HG02759 (cell line): ENCODE measurements around the gene CFL1.

ENCODE experiments used
- ATAC-seq: cut with Tn5 transposase; IDR thresholded peaks from one replicate; pipeline ENCODE4 v1.9.1; 2021; ENCODE audit warnings: mild to moderate bottlenecking, moderate library complexity; ENCODE audit not compliant: unreplicated experiment

The CFL1 gene

DNA sequence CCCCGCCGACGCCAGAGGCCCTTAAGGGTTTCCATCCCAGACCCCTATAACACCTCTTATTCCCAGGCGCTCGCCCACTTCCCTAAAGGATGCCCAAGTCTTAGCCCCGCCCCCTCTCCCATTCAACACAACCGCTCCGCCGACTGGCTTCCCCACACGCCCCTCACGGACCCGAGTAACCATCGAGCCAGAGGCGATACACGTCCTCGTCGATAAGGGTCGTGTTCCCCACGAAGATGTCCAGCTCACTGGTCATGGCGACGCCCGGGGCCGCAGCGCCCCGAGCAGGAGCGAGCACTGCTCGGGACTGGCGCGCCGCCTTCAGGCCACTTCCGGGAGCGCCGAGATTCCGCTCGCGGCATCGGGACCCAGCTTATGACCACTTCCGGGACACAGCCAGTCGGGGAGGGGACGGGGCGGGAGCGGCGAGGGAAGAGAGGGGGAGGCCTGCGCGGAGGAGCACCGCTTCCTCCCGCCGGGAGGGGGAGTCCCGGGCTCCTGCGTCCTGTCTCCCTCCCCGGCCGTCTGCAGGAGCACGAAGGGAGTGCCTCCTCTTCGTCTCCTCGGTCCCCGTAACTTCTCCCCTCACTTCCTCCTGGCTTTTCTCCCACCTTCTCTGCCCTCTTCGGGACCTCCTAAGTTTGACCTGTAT lies 30.3 kb upstream of the CFL1 start, which contains the start of gene FIBP:
FIBP (minus strand) TSS at position 309 of the 652 bp plus-strand sequence; CDS start at position 256, 53 bp downstream.
- peak; percentile 55 for ATAC-seq

- ATAC-seq: peak; percentile 3
Observed at GRCh38 chr11:65887723-65888162, 29.8 kb upstream of the CFL1 start.

DNA sequence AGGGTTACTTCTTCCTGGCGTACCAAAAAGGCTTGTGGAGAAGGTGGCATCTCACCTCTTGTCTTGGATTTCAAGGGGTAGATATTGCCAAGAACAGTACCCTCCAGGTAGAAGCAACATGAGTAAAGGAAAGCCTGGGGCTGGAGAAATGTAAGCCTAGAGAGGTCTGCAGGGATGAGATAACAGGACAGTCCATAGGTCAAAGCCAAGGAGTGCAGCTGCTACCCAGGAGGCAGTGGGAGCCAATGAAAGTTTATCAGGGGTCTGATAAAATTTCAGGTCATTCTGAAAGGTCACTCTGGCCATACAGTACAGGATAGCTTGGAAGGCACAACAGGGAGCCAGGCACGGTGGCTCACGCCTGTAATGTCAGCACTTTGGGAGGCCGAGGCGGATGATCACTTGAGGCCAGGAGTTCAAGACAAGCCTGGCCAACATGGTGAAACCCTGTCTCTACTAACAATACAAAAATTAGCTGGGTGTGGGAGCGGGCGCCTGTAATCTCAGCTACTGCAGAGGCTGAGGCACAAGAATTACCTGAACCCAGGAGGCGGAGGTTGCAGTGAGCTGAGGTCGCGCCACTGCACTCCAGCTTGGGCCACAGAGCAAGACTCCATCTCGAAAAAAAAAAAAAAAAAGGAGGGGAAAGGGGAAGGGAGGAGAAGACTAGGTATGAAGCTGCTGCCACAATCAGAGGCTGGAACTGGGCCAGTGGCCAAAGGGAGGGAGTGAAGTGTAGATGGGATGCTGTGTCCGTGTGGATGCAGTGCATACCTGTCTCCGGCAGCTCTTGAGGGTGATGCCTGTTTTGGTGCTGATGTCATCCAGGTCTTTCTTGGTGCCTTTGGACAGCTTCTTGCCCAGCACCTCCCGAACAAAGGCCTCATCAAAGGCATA lies 29.1 kb upstream of the CFL1 start:
- ATAC-seq: no peak

- ATAC-seq: no peak
Observed at GRCh38 chr11:65885808-65886536, 28.0 kb upstream of the CFL1 start.

- ATAC-seq: no peak
Observed at GRCh38 chr11:65885231-65885630, 27.3 kb upstream of the CFL1 start.

GRCh38 chr11:65884716-65885092 lies 26.7 kb upstream of the CFL1 start:
- no peak for ATAC-seq

DNA sequence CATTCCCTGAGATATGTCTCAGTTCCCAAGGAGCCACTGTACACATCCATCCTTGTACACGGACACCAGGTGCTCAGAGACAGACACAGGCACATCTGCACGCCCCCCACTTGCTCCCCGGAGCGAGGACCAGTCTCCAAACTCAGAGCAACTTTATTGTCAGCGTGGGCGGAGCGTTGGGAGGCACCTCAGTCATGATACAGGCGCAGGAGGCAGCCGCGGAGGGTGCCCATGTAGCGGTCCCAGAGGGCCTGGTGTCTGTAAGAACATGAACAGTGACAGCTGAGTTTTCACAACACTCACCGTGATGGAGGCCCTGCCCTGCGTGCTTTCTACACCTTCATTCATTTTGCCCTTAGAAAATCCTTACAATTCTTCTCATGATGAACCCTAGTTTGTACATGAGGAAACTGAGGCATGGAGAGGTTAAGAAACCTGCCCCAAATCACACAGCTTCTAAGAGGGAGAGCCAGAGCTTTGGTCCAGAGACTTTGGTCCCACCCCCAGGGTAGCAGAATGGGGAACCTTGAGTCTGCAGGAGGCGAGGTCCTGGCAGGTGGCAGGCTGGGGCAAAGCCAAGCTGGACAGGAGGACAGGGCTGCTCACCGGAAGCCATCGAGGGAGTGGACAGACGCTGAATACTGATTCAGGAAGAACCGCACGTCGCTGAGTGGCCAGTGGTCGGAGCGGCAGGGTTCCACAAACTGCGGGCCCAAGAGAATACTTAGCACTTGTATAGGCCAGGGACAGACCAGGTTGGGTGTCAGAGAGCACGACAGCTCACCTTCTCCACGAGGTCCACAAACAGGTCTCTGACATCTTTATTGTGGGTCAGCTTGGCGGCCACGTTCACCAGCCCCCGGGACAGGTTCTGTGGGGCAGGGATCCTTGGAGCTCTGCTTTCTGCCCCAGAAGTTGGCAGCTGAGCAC lies 26.1 kb upstream of the CFL1 start:
- no peak for ATAC-seq

GRCh38 chr11:65883058-65883761 lies 25.2 kb upstream of the CFL1 start:
- no peak for ATAC-seq

GRCh38 chr11:65882120-65883057 lies 24.4 kb upstream of the CFL1 start:
- ATAC-seq: no peak

- no peak for ATAC-seq
Observed at GRCh38 chr11:65880844-65881421, 23.0 kb upstream of the CFL1 start.

DNA sequence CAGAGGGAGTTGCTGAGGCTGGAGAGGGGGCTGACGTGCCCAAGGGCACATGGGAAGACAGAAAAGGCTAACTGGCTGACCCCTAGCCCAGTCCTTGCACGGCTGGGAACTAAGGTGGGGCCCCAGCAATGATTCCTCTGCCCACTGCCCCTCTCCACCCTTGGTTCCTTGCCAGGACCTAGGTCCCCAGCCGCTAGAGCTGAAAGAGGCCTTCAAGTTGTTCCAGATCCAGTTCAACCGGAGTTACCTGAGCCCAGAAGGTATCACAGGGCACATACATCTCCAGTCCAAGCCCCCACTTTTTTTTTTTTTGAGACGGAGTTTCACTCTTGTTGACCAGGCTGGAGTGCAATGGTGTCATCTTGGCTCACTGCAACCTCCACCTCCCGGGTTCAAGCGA lies 22.0 kb upstream of the CFL1 start:
- no peak for ATAC-seq

DNA sequence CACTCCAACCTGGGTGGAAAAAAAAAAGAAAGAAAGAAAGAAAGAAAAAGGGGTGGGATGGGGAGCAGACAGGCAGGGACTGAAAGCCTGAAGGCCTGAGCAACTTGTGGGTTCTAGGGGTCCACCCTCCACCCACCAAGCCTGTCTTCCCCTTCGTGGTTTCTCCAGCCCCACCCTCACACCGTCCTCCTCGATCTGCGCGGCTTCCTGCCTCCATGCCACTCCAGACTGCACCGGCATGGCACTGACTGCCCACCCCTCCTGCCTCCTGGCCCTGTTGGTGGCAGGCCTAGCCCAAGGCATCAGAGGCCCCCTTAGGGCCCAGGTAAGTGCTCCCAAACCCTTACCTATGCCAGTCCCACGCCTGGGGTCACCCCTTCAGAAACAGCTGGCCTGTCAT lies 21.6 kb upstream of the CFL1 start, which contains the start of gene CTSW:
CTSW (plus strand) TSS at position 221 of the 400 bp plus-strand sequence; CDS start at position 239, 18 bp downstream.
- ATAC-seq: no peak

DNA sequence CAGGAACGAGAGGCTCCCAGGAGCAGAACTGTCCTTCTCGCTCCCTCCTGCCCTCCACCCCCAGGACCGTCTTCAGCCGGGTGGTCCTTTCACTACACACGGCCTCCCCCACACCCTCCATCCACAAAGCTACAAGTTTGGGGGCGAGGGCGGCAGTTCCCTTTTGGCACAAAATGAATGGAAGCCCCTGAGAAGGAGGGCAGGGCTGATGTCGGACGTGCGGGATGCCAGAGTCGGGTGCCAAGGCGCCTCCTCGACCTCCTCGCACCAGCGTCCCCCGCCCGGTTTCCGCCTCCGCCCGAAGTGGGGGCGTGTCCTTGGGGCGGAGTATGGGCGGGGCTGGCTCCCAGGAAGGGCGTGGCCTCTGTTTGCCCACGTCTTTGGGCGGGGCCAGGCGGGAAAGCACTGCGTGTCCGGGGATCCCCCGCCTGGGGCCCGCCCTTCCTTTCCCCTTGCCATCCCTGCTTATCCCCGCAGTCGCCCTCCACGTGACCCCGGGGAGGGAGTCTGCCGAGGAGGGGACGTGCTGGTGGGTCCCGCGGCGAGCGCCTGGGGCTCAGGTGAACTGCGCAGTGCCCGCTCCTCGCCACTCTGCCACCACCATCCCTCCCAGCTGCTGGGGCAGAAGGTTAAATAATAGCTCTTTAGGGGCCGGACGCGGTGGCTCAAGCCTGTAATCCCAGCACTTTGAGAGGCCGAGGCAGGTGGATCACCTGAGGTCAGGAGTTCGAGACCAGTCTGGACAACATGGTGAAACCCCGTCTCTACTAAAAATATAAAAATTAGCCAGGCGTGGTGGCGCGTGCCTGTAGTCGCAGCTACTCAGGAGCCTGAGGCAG lies 15.6 kb upstream of the CFL1 start:
- peak; percentile 83 for ATAC-seq

GRCh38 chr11:65872586-65873317 lies 14.8 kb upstream of the CFL1 start, which contains the start of gene EFEMP2:
Gene EFEMP2, minus strand, starts transcription at chr11:65872800. Its CDS starts 446 bp downstream, at chr11:65872354.
- ATAC-seq: no peak

DNA sequence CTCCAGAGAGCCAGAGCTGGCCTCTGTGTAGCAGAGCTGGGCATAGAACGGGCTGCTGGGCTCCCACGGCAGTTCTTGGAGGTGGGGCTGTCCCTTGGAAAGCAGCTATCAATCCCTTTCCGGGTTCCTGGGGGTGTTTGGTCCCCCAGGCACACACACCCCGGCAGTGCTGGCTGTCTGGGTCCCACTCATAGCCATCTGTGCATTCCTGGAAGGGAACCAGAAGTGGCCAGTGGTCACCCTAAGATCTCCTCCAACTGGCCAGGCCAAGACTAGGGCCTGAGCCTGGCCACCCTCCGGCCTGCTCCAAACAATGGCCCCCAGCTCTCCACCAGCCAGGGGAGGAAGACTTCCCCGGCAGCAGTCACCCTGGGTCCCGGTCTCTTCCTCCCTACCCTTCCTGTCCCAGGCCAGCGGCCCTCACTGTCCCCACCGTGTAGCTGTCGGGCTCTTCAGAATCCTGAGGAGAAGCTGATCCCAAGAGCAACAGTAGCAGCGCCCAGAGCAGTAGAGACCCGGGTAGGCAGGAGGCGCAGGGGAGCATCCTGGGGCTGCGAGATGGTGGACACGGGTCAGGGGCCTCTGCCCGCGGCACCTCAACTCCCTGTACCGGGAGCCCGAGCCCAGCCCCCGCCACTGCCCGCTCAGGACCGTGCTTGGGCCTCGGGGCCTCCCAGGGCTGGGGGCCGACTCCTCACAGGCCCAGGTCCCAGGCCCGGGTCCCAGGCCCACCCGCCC lies 14.0 kb upstream of the CFL1 start:
- no peak for ATAC-seq
